GM19025 (cell line): ENCODE measurements around the gene ADGRA1.

Experiments used
- ATAC-seq: cut with Tn5 transposase; IDR thresholded peaks from one replicate; pipeline ENCODE4 v1.9.1; 2021; ENCODE audit warnings: mild to moderate bottlenecking, low read depth, moderate library complexity; ENCODE audit not compliant: unreplicated experiment

The ADGRA1 gene

DNA sequence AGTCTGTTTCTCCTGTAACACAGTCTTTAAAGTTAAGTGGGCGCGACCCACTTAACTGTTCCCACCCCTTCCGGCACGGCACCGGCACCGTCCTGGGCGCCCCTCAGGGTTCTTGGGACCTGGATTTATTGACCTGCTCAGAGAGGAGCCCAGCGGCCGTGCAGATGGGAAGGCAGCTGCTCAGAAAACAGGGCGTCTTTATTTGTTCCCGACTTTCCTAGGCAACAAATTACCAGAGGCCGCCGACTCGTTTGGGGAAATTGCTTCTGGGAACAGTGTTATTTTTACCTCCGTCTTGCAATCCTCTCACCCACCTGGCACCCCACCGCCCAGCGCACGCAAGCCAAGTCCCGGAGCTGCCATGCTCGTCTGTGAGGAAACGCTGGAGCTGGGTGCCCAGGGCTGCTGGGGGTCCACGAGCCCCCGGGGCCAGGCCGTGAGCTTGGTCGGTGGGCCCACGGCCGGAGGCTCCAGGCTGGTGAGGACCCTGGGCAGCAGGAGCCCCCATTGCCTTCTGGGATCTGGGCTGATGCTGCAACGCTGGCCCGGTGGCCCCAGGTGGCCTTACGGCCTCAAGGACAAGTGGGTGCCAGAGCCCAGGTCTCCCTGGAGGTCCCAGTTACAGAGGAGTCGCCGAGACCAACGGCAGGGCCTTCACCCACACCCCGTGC is 14.9 kb upstream of the ADGRA1 start:
- no peak for ATAC-seq

DNA sequence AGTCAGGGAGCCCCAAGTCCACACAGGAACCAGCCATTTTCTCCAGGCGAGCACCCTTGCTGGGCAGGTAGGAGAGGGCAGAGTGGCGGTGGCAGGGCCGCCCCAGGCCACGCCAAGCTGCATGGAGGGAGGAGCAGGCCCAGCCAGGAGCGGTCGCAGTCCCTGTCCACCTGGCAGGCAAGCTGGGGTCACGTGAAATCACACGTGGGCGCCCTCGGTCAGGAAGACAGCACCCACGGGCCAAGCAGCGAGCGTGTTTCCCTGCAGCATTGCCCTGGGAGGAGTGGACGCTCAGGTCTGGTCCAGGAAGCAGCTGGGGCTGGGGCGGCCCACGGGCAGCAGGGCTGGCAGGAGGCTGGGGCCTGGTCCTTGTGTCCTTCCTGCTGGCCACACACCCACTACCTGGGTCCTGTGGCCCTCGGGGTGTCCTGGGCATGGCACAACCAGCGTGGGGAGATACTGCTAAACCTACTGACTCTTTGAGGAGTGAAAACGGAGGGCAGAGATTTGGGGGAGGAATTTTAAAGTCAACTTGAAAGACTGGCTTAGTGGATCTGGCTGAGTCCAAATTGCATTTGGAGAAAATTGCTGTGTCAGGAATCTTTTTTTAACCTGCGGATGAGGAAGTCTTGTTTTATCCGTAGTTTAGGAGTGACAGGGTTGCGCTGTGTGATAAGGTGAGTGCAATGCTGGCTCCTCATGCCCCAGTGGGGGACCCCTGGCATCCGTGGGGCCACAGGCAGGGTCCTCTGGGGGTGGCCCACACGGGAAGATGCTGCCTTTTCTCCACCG is 12.2 kb upstream of the ADGRA1 start:
- ATAC-seq: no peak

DNA sequence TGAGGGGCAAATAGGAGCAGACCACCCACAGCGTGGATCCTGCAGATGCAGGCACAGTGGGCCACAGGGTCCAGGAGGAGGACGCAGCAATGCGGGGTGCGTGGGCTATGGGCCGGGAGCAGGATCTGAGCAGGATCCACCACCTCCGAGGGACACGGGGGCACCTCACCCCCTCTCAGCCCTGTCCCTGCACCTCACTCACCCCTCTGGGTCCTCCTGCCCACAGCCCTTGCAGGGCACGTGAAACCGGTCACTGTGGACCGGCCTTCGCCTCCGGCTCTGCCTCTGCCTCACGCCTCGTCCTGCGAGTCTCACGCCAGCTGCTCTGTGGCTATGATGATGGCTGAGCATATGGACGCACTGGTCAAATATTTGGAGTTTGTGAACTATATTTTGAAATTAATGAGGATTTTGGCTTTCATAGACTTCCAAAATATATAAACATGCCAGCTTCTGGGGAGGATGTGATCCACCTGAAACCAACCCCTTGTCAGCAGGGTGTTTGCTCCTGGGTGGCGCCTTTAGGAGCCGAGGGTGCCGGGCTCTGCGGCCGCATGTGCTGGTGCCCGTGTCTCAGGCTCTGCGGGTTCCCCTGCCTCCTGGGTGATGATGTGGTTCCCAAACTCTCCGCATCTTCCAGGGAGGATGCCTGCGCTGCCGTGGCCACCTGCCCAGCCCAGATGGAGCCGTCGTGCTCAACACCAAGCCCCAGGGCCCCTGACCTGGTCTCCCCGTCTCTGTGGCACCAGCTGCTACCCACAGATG is 11.3 kb upstream of the ADGRA1 start:
- no peak for ATAC-seq

DNA sequence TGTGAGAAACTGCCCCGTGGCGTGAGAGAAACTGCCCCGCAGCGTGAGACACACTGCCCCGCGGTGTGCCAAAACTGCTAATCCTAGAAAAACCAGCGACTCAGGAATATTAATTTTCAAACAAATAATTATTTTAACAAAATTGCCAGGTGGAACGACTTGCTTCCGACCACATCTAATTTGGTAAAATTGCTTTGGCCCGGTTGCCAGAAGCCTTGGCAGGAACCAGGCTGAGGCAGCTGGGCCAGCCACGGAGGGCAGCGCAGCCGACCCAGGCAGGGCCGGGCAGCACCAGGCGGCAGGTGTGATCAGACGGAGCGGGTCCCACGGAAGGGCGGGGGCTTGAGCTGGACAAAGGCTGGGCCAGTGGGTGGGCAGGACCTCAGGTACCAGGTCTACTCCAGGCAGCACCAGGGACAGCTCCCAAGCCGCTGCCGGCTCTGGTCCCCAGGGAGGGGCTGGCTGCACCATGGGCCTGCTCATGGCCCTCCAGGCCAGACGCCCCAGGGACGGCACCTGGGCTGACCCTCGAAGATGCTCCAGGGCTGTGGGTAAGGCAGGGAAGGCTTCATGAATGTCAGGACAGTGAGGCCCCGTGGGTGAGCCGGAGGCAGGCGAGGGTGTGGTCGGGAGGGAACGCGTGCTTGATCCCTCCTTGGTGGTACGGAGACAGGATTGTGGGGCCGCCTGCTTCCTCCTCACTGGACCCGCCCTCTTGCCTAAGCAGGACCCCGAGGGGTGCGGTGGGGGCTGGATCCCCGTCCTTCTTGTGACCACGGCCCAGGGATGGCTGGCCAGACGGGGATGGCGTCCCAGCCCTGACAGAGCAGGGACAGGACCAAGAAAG is 7.7 kb upstream of the ADGRA1 start:
- ATAC-seq: no peak

DNA sequence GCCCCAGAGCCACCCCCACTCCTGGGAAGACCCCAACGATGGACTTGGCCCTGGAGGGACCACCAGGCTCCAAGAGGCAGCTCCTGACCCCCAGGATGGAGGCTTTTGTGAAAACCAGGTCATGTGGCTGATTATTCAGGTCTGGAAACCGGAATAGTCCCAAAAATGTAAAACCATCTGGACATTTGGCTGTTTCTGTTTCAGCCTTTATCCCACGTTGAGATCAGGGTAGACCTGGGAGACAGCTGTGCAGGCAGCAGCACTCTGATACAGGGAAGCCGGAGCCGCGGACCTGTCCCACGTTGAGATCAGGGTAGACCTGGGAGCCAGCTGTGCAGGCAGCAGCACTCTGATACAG is 7.1 kb upstream of the ADGRA1 start:
- ATAC-seq: no peak

DNA sequence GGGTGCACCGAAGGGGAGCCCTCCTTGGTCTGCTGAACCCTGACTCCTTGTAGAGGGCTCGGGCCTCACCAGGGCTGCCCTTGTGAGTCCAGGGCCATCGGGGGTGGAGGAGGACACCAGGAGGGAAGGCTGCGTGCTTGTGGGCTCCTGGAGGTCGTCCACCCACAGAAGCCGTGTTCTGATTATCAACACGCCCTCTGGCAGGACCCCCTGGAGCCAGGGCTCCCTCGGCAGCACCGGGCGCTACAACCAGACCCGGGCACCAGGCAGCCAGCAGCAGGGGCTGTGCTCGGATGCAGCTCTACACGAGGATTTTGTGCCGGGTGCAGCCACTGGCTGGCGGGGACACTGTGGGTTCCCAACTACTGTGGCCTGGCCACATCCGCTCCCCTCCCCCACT is 6.1 kb upstream of the ADGRA1 start:
- no peak for ATAC-seq

DNA sequence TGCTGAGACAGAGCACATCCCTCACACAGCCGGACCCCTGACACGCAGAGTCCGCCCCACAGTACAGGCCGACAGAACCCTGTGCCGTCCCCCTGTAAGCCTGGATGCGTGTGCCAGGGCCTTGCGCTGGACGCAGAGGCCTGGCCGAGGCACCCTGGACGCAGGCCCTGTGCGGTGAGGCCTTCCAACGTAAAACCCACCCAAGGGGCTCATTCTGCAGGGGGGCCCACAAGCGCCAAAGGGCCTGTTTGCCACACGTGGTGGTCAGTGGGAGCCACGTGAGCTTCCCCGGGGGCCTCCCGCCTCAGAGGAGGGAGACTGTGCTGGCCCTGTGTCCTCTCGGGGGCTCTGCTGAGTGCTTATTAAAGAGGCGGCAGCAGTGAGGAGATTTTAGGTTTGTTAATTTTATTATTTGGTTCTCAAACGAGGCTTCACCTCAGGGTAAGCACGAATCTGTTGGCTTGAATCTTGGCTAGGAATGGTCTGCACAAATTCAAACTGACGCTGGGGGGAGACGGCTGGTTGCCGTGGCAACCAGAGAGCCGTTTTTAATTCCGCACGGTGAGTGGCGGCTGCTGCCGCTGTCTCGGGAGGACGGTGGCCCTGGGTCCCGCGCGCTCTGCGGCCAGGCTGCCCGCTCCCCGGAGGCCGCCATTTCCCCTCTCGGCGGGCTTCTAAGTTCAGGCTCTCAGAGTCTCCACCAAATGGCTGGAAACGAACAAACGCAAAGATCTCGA is 4.9 kb upstream of the ADGRA1 start:
- ATAC-seq: no peak

DNA sequence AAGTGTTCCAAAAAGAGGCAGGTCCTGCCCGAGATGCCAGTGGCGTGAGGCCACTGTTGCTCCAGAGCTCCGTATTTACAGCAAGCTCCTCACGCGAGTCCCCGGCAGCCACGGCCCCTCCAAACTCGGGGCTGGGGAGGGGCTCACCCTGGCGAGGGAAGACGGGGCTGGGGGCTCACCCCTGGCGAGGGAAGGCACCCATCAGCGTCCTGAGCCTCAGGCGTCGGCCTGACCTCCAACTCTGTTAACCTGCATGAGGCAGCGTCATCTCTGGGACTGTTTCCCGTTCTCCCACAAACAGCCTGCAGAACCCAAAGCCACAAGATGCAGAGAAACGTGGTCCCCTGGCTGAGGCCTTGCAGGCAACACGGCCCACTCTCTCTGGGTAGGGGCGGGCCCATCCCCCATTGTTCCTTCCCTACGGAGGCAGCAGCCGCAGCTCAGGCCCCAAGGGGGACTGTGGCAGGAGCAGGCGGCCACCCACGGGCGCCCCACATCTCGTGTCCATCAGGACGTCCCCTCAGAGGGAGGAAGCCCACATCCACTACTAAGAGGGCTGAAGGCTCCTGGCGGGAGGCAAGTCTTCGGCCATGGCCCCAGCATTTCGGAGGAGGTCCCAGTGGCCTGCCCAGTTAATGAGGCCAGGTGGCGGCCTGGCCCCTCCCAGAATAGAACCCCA is 4.2 kb upstream of the ADGRA1 start:
- no peak for ATAC-seq

DNA sequence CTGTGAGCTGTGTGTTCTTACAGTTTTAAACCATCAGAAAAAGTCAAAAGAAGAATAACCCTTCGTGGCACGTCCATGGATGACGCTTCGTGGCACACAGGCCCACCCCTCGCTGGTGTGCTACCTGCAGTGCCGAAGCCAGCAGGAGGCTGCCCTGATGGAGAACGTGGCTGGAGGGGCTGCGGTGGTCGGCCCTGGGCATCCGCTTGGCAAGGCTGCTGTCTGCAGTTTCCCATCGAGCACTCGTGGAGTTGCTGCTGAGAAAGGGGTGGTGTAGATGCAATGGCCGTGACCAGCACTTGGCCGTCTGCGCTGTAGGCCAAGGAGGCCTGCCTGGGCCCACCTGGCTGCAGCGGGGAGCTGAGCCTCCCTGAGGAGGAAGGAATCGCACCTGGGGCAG is 3.2 kb upstream of the ADGRA1 start:
- no peak for ATAC-seq

DNA sequence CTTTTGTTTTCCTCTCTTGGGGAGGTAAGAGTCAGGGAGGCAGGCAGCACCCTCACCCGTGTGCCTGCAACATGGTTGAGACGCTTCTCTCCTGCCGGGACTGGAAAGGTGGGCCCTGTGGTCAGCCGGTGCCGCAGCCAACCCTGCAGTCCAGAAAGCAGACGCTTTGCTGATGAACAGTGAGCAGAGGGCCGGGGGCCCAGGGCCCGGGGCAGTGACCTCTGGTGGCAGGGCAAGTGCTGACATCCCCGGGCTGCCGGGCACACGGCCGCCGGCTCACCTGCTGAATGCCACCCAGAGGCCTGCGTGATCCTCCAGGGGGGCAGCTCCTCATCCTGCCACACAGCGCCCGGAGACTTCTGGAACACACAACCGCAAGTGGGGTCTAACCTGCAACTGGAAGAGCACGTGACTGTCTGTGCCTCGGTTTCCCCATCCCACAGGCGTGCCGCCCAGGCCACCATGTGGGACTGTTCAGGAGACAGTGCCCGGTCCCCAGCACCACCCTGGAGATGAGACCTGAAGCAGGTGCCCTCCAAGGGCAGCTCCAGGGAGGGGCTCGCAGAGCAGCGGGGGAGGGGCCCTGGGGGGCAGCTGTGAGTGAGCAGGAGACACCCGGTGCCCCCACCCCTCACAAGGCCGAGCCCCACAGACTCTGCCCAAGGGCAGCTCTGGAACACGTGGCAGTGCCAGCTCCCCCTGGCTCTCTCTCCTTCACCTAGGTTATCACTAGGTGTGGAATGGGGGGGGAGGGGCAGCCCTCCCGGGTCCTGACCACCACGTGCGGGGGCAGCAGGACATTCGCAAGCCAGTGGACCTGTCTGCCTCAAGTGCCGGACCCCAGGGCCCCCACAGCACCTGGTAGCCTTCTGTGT is 2.2 kb upstream of the ADGRA1 start:
- ATAC-seq: no peak

DNA sequence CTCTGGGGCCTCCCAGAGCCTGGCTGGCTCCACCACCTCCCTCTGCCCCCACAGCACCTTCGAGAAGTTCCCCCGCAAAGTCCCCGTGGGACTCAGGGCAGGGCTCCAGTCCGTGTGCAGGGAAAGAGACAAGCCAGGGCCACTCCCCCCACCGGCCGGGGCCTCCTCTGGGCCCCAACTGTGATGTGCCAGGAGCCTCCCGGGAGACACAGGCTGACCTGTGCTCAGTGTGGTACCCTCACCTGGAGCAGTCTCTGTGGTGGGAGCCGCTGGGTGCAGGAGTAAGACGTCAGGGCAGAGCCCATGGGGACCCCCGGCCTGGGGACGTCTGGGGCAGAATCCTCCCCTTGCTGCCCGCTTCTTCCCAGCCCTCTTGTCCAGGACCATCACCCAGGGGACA is 1.5 kb upstream of the ADGRA1 start:
- no peak for ATAC-seq

DNA sequence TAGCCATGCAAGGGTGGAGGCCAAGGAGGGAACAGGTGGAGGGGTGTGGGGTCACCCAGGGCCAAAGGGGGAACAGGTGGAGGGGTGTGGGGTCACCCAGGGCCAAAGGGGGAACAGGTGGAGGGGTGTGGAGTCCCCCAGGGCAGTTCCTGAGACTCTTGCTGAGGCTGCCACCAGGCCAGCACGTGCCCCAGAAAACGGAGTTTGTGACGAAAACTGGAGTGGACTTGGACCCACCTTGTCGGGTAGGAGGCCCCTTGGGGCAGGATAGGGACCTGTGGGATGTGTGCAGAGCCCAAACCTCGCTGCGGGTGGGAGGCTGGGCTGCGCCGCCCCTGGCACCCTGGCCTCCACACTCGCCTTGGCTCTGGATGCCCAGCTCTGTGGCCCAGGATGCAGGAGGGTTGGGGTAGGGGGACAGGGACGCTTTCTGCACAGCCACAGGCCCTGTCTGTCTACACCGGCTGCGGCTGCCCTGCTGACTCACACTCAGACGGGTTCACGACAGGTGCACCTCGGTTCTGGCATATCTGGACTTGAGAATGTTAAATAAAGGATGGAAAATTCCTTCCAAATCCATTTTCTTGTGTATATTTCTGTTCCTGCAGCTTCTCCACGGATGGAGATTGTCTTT is 562 bp upstream of the ADGRA1 start:
- no peak for ATAC-seq

DNA sequence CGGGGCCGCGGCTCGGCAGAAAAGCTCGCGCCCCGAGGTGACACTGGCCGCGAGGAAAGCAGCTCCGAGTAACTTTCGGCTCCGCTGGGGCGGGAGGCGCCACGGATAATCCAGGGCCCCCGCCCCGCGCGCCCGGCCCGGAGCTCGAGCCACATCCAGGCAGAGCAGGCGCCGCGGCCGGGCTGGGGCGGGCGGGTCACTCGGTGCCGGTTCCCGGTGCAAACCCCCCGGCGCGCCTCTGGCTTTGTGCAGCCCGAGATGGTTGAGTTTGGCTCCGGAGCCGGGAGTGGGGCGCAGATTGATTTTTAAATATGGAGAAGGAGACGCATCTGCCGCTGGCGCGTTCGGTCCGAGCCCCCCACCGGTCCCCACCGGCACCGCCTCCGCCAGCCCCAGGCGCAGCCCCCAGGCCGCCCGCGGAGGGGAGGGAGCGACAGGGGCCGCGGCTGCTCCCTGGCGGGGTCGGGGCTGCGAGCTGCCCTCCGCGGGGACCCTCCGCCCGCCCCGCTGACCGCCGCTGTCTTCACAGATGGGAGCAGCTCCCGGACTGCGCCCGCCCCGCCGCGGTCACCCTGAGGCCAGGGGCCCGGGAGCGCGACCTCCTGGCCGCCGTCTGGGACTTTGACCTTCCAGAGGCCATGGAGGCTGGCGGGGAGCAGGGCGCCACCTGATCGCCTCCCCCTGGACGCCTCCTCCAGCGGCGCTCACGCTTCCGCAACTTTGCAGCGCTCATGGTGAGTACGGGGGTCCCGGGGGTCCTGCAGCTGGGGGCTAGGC is 643 bp downstream of the ADGRA1 start:
- ATAC-seq: no peak

DNA sequence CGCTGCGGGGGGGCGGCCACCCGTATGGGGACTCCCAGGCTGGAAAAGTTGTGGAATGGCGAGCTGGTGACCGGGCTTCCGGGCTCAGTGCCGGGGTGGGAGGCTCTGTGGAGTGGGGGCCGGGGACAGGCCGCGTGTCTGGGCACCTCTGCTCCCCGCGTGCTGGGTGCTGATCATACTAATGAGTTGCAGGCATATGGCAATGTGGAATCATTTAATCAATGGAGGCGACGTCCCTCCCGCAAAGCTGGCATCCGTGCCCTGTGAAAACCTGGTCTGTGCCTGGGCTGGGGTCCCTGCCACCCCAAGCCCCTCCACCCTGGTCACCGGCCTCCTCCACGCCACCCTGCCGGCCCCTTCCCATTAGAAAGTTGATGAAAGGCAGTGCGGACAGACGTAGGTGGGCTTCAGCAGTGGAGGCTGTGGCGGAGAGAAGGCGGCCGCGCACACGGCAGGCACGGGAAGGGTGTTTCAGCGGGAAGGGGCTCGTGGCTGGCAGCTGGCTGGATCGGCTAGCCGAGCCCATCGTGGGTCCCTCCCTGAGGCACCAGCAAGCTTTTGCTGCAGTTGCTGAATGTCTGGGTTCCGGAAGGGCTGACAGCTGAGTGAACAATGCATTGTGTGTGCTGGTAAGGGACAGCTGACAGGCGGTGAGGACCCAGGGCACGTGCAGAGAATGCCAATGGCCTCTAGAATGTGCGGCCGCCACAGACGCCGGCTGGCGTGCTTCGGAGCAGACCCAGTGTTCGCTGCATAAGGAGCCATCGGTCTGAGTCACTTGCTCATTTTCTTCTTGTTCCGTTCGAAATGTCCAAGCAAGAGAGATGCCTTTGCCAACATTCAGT is 1.5 kb downstream of the ADGRA1 start:
- ATAC-seq: no peak

DNA sequence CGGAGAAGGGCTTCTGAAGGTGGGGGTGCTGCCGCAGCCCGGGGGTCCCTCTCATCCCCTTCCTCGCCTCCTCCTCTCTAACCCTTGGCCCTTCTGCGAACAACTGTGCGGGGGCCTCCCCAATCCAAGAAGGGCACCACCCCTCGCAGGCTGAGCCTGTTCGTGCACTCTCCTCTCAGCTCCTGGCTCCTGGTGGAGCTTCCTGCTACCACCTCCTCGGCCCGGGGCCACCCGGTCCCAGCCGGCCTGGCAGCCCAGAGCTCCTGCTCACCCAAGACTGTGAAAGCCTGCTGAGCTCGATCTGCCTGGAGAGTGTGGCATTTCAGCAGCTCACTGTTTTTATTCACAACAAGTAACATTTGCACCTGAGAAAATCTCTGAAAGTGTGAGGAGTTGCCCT is 2.4 kb downstream of the ADGRA1 start:
- ATAC-seq: no peak

DNA sequence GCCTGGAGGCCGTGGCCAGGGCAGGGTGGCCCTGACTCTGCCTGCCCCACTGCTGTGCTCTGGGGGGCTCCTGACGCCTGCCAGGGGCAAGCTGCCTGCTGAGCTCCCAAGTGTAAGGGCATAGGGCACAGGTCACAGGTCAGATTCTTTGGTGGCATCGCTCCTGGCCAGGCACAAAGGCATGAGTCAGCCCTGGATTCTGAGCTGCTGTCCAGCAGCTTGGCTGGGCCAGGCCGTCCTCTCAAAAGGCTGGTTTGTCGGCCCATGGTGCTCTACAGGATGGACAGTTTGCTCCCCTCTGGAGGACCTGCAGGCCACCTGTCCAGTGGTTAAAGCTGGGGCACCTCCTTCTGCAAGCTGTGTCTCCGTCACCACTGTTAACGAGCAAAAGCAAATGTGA is 2.9 kb downstream of the ADGRA1 start:
- ATAC-seq: no peak
